DND-41 (cell line): ENCODE results near the gene OBI1.

Source experiments
- CTCF ChIP-seq: IDR thresholded peaks from 2 replicates; pipeline ENCODE4 v1.5.1; 2012; ENCODE audit warnings: borderline replicate concordance, low read length, moderate library complexity, mild to moderate bottlenecking; ENCODE audit not compliant: poor library complexity, severe bottlenecking; ENCODE audit errors: extremely low read depth
- EZH2 ChIP-seq: IDR thresholded peaks from 3 replicates; pipeline ENCODE4 v1.6.1; 2012; ENCODE audit warnings: borderline replicate concordance, low read depth, mild to moderate bottlenecking, moderate library complexity, low read length, inconsistent platforms; ENCODE audit not compliant: severe bottlenecking

GRCh38 chr13:78596399-78596735, 62.6 kb downstream of the OBI1 start:
- no peak for TF ChIP-seq EZH2
- no peak for TF ChIP-seq CTCF
